ENCODE measurements around the gene SLF2.

Gene SLF2

GRCh38 chr10:100894589-100895294 is 18.0 kb upstream of the SLF2 start:
- intact Hi-C loops (cut with DNase I) = no loop called here
- DNase-seq = no peak

- DNase-seq = no peak
- intact Hi-C loops (cut with DNase I) = no loop called here
Observed at GRCh38 chr10:100895346-100895745, 17.4 kb upstream of the SLF2 start.

GRCh38 chr10:100895896-100896295 is 16.9 kb upstream of the SLF2 start:
- intact Hi-C loops (cut with DNase I) = no loop called here
- DNase-seq = no peak

GRCh38 chr10:100896876-100897461 is 15.8 kb upstream of the SLF2 start:
- intact Hi-C loops (cut with DNase I) = no loop called here

GRCh38 chr10:100897976-100898375 is 14.8 kb upstream of the SLF2 start:
- DNase-seq = no peak
- intact Hi-C loops (cut with DNase I) = no loop called here

More at GRCh38 chr10:100896876-100897461, 15.8 kb upstream of the SLF2 start:
- DNase-seq = no peak

- no peak for DNase-seq
- intact Hi-C loops (cut with DNase I) = no loop called here
Observed at GRCh38 chr10:100899171-100899570, 13.6 kb upstream of the SLF2 start.

GRCh38 chr10:100901051-100901450 is 11.7 kb upstream of the SLF2 start:
- intact Hi-C loops (cut with DNase I) = no loop called here
- DNase-seq = no peak

- intact Hi-C loops (cut with DNase I) = no loop called here
- no peak for DNase-seq
Observed at GRCh38 chr10:100902622-100903021, 10.1 kb upstream of the SLF2 start.

- intact Hi-C loops (cut with DNase I) = no loop called here
- no peak for DNase-seq
Observed at GRCh38 chr10:100904917-100905316, 7.8 kb upstream of the SLF2 start.

- no peak for DNase-seq
- intact Hi-C loops (cut with DNase I) = no loop called here
Observed at GRCh38 chr10:100907175-100907574, 5.6 kb upstream of the SLF2 start.

GRCh38 chr10:100907773-100908363 is 4.9 kb upstream of the SLF2 start:
- no peak for DNase-seq

GRCh38 chr10:100908378-100908777 is 4.4 kb upstream of the SLF2 start:
- intact Hi-C loops (cut with DNase I) = no loop called here
- DNase-seq = no peak

More at GRCh38 chr10:100907773-100908363, 4.9 kb upstream of the SLF2 start:
- intact Hi-C loops (cut with DNase I) = no loop called here

- DNase-seq = no peak
- intact Hi-C loops (cut with DNase I) = loop anchor here (10.0 kb wide), 1 partner anchor 75 kb away; the partner anchor contains the start of genes MRPL43 and TWNK
Observed at GRCh38 chr10:100909501-100910263, 3.1 kb upstream of the SLF2 start.

- intact Hi-C loops (cut with DNase I) = loop anchor here (10.0 kb wide), 1 partner anchor 73 kb away; the partner anchor contains the start of genes MRPL43 and TWNK
- DNase-seq = no peak
Observed at GRCh38 chr10:100911472-100911871, 1.3 kb upstream of the SLF2 start.

- no peak for DNase-seq
- intact Hi-C loops (cut with DNase I) = loop anchor here (10.0 kb wide), 1 partner anchor 73 kb away; the partner anchor contains the start of genes MRPL43 and TWNK
Observed at GRCh38 chr10:100912013-100912604, 654 bp upstream of the SLF2 start.

GRCh38 chr10:100913470-100913865 is 705 bp downstream of the SLF2 start:
- DNase-seq = no peak
- intact Hi-C loops (cut with DNase I) = loop anchor here (10.0 kb wide), 1 partner anchor 71 kb away; the partner anchor contains the start of genes MRPL43 and TWNK

GRCh38 chr10:100917071-100917470 is 4.3 kb downstream of the SLF2 start:
- DNase-seq = no peak
- intact Hi-C loops (cut with DNase I) = loop anchor here (10.0 kb wide), 1 partner anchor 68 kb away; the partner anchor contains the start of genes MRPL43 and TWNK

- intact Hi-C loops (cut with DNase I) = no loop called here
- no peak for DNase-seq
Observed at GRCh38 chr10:100923580-100923979, 10.8 kb downstream of the SLF2 start.

- intact Hi-C loops (cut with DNase I) = no loop called here
- no peak for DNase-seq
Observed at GRCh38 chr10:100927266-100927665, 14.5 kb downstream of the SLF2 start.

GRCh38 chr10:100928039-100928438 is 15.3 kb downstream of the SLF2 start:
- intact Hi-C loops (cut with DNase I) = no loop called here
- DNase-seq = no peak

All from posterior cingulate gyrus (tissue), 11 donors.